GM12874 (cell line): Measurements from ENCODE around the gene SMARCD3.

Experiments used
- TF ChIP-seq, protein P1 (sequence below): IDR thresholded peaks from 2 replicates; pipeline ENCODE4 v1.5.1; 2011; ENCODE audit warnings: low read depth, mild to moderate bottlenecking, control low read depth, low read length, moderate library complexity; ENCODE audit not compliant: insufficient read depth

The SMARCD3 gene

DNA sequence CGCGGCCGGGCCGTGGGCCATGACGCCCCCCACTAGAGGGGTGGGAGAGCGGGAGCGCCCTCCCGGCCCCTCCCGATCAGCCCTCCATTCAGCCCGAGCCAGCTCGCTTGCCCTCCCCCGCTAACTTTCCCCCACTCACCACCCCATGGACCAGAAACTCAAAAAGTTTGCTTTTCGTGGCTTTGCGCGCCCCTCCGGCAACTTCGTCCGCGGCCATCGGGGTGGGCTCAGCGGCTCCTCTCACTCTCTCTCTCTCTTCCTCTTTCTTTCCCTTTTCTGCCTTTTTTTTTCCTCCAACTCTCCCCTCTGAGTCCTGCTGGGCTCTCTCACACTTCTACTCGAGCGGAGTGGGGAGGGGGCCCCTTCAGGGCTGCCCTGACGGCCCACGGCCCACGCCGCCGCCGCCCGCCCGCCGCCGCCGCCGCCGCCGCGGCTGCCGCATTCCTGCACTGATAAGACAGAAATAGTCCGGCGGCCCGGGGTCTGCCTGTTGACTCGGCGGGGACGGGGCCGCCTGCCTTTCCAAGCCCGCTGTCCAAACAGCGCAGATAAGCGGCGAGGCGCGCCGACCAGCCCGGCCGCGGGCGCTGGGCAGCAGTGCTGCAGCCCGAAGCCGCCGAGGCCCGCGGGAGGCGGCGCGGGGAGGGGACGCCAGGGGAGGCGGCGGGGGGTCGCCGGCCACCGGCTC lies at the start of gene SMARCD3:
Gene SMARCD3 (minus strand): TSS at position 349 of the 688 bp plus-strand sequence. CDS start 132 bp downstream, at position 217.
- TF ChIP-seq, protein P1, sequence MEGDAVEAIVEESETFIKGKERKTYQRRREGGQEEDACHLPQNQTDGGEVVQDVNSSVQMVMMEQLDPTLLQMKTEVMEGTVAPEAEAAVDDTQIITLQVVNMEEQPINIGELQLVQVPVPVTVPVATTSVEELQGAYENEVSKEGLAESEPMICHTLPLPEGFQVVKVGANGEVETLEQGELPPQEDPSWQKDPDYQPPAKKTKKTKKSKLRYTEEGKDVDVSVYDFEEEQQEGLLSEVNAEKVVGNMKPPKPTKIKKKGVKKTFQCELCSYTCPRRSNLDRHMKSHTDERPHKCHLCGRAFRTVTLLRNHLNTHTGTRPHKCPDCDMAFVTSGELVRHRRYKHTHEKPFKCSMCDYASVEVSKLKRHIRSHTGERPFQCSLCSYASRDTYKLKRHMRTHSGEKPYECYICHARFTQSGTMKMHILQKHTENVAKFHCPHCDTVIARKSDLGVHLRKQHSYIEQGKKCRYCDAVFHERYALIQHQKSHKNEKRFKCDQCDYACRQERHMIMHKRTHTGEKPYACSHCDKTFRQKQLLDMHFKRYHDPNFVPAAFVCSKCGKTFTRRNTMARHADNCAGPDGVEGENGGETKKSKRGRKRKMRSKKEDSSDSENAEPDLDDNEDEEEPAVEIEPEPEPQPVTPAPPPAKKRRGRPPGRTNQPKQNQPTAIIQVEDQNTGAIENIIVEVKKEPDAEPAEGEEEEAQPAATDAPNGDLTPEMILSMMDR = no peak

DNA sequence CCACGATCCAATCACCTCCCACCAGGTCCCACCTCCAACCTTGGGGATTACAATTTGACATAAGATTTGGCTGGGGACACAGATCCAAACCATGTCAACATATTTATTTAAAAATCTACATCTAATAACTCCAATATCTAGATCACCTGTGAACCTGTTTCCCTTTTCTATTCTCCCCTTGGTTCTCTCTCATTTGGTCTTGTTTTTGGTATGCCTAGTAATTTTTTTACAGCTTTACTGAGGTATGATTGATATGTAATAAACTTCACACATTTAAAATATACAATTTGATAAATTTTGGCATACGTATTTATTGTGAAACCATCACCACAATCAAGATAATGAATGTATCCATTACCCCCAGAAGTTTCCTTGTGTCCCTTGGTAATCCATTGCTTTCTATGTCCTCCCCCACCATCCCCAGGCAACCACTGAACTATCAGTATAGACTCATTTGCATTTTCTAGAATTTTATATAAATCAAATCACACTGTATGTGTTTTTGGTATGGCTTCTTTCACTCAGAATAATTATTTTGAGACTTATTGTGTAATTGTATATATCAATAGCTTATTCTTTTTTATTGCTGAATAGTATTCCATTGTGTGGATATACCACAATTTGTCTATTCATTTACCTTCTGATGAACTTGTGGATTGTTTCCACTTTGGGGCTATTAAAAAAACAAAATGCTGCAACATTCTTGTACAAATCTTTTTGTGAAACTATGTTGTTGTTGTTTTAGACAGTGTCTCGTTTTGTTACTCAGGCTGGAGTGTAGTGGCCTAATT lies 47.9 kb upstream of the SMARCD3 start:
- TF ChIP-seq, protein P1 = no peak

DNA sequence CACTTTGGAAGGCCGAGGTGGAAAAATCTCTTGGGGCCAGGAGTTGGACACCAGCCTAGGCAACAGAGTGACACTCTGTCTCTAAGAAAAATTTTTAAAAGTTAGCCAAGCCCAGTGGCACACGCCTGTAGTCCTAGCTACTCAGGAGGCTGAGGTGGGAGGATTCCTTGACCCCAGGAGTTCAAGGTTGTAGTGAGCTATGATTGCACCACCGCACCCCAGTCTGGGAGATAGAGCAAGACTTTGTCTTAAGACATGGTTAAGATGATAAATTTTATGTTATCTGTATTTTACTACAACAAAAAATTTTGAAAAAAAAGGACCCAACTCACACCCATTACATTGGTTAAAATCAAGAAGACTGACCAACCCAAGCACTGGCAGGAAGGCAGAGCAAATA lies 44.4 kb upstream of the SMARCD3 start:
- TF ChIP-seq, protein P1 = no peak

DNA sequence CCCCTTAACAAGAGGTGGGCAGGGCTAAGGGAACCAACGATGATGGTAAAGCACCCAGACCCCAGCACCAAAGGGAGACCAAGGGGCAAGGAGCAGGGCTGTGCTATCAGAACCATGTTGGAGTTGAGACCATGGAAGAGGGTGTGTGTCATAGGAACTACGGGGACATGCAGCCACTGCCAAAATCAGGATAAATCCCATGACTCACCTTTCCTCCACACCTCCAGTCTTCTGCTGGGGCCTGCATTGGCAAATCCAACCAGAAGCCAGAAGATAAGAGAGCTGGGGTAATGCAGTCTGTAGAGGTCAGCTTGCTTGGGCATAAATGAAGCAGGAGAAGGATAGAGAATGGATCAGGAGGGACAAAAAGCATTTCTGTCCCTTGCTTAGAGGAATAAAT lies 42.7 kb upstream of the SMARCD3 start:
- TF ChIP-seq, protein P1 = no peak

DNA sequence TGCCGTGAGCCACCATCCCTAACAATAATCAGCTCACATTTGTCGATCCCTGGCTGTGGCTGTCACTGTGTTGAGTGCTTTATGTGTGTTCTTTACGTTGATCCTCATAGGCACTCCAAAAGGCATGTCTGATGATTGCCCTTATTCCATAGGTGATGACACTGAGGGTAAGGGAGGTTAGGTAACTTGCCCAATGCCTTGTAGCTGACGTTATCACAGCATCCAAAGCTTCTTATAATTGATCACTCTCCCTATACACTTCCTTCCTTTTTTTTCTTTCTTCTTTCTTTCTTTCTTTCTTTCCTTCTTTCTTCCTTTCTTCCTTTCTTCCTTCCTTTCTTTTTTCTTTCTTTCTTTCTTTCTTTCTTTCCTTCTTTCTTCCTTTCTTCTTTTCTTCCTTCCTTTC lies 41.9 kb upstream of the SMARCD3 start:
- TF ChIP-seq, protein P1 = no peak

DNA sequence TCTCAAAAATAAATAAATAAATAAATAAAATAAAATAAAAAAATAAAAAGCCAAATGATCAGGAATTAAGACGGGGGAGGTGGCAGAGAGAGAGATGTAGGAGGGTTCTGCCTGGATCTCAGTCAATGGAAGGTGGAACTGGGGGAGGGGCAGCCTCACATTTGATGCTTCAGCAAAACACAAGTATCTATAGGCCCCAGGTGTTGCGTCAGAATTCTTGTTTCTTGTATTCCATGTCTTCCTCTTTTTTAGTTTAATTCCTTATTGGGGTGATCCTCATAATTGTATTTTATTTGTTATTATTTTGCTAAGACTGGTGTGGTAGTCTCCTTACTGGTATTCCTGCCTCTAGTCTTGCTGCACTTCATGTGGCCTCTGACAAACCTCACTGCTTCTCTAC lies 41.4 kb upstream of the SMARCD3 start:
- TF ChIP-seq, protein P1 = no peak

DNA sequence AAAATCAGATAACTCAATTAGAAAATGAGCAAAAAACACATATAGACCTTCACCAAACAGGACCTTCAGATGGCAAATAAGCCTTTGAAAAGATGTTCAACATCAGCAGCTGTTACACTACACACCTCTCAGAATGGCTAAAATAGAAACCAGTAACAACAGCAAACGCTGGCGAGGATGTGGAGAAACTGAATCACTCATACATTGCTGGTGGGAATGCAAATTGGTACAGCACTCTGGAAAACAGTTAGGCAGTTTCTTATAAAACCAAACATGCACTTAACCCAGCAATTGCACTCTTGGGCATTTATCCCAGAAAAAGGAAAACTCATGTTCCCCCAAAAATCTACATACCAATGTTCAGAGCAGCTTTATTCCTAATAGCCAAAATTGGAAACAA lies 37.7 kb upstream of the SMARCD3 start:
- TF ChIP-seq, protein P1 = no peak
